BJ (cell line): ENCODE results near the gene SLC6A1. TPM values are rescaled to one million over a fixed set of nuclear protein-coding genes. Genes with fewer than 3 reads are reported as not detected.

Source experiments
- CTCF ChIA-PET: fragments of 350-600 bp; formaldehyde crosslinking; extraction: SDS; loops from one replicate; lab custom pipeline; 2021; ENCODE audit warnings: antibody characterized with exemption, inconsistent platforms; lab: Yijun Ruan, JAX
- POLR2A ChIA-PET: fragments of 300-600 bp; sonication (Branson Sonifier 250); formaldehyde crosslinking; extraction: SDS; loops from one replicate; lab custom pipeline; 2021; ENCODE audit warnings: antibody characterized with exemption; lab: Charles Lee
- DNase-seq: peaks from one replicate; pipeline ENCODE4 v3.0.0-alpha.2; 2011; ENCODE audit warnings: low read depth
- H3K27me3 ChIP-seq: 2 replicates; pipeline ENCODE4 v1.6.0; 2011; ENCODE audit warnings: low read length; ENCODE audit not compliant: control insufficient read depth, insufficient read depth
- H3K36me3 ChIP-seq: 2 replicates; pipeline ENCODE4 v1.5.1; 2011; ENCODE audit warnings: low read length; ENCODE audit not compliant: control insufficient read depth, insufficient read depth
- H3K4me3 ChIP-seq: 2 replicates; pipeline ENCODE4 v1.5.1; 2011; ENCODE audit warnings: low read depth, mild to moderate bottlenecking, control low read depth, low read length
- CTCF ChIP-seq: IDR thresholded peaks from 2 replicates; pipeline ENCODE4 v1.5.1; 2011; ENCODE audit warnings: low read depth, mild to moderate bottlenecking, control low read depth, inconsistent platforms, low read length, moderate library complexity; ENCODE audit not compliant: insufficient read depth
- polyA plus RNA-seq: library from polyadenylated mRNA; depleted of rRNA; stranded (reverse); fragments of >200 nt; gene quantifications from 2 replicates; pipeline ENCODE4 v1.2.3, GENCODE V29; 2011

The SLC6A1 gene
- polyA plus RNA-seq, 1 experiment, result not detected

DNA sequence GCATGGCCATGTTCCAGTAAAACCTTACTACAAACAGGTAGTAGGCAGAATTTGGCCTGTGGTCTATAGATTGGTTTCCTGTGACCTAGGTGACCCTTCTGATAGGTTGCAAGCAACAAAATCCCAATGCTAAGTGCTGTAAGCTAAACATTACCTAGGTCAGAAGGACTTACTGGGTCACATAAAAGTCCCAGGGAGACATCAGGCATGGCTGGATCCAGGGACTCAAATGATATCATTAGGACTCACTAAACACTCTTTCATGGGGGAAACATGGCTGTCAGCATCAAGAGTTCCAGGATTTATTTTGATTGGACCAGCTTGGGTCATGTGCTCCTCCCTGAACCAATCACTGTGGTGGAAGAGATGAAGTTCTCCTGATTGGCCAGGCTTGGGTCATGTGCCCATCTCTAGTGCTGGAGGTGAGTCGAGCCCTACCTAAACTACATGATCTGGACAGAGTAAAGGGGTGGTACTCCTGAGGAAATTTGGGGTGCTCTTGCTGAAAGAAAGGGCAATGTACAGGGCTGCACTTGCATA, 16.8 kb upstream of the SLC6A1 start:
- Histone ChIP-seq H3K36me3 (no peaks in the 10 kb centered on the region), H3K4me3 (no peak overlapping the region), H3K27me3 (no peaks in the 10 kb centered on the region)
- ChIA-PET CTCF (no interaction called here), POLR2A (no interaction called here)
- no peak for DNase-seq
- TF ChIP-seq CTCF, result no peak

DNA sequence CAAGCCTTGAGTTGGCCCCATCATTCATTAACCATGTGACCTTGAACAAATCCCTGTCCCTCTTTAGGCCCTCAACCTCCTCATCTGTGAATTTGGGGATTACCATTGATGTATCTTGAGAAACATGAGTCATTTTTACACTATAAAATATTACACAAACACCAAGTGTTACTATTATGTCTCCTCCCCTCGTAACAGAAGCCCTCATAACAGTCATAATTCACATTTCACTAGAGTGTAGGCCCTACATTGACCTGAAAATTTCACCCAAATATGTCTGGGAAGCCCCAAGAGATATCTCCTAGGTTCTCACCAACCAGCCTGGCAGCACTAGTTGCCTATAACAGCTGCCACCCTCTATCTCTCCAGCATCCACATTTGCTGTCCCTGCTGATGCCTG, 15.8 kb upstream of the SLC6A1 start:
- no peak for TF ChIP-seq CTCF
- CTCF ChIA-PET, result no interaction called here

DNA sequence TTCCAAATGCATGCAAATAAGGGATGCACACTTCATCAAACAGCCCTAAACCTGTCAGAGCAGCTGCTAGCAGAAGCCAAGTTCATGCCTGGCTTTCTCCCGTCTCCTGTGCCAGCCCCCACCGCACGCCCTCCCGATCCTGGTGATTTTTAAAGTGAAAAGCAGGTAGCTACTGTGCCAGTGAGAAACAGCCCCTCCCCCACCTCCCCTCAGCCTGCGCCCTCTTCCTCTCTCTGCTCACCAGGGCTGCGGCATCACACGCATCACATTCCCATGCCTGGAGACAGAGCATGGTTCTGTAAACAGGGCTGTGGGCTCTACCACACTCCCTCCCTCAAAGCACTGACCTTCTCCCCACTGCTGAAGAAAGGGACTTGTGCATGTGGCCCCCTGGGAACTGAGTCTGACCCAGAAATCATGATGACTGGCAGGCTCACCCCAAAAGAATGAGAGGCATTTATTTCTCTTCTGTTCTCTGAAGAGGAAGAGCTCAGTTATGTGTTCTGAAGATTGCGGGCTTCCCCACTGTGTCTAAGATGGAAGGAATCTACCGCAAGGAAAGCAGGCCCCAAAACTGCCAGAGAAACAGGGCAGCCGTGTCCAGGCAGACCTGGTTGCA, 14.5 kb upstream of the SLC6A1 start:
- POLR2A ChIA-PET, result no interaction called here

More for the DNA sequence above, 15.8 kb upstream of the SLC6A1 start:
- DNase-seq, result no peak
- H3K27me3 ChIP-seq, result peaks cover 1% of the 10 kb centered on the region; the same call in 1 of the 2 replicates
- H3K36me3 ChIP-seq, result no peaks in the 10 kb centered on the region
- H3K4me3 ChIP-seq, result no peak overlapping the region
- POLR2A ChIA-PET, result no interaction called here

DNA sequence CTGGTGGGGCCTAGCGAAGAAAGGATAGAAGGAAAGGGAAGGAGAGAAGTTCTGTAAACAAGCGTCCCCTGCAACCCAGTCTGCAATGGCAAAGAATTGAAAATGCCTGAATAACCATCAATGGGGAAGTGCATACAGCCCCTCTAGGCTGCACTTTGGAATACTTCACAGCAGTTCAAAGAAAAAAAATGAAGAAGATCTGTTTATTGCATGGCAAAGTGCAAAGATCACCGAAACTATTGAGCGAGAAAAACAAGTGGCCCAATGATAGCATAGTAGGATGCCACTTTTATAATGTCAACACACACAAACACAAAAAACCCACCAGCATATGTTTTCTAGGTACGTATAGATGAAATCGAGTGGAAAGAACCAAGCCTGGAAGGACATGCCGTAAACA, 13.6 kb upstream of the SLC6A1 start:
- no peak for DNase-seq
- Histone ChIP-seq H3K27me3 (peaks cover 3% of the 10 kb centered on the region; the same call in 1 of the 2 replicates), H3K4me3 (no peak overlapping the region), H3K36me3 (no peaks in the 10 kb centered on the region)
- TF ChIP-seq CTCF, result no peak
- ChIA-PET CTCF (no interaction called here), POLR2A (no interaction called here)

More for the DNA sequence above, 14.5 kb upstream of the SLC6A1 start:
- TF ChIP-seq CTCF, result no peak
- CTCF ChIA-PET, result no interaction called here
- Histone ChIP-seq H3K27me3 (peaks cover 3% of the 10 kb centered on the region; the same call in 1 of the 2 replicates), H3K4me3 (no peak overlapping the region), H3K36me3 (no peaks in the 10 kb centered on the region)
- no peak for DNase-seq

GRCh38 chr3:10980312-10980711, 12.2 kb upstream of the SLC6A1 start:
- Histone ChIP-seq H3K27me3 (peaks cover 3% of the 10 kb centered on the region; the same call in 1 of the 2 replicates), H3K36me3 (no peaks in the 10 kb centered on the region), H3K4me3 (no peak overlapping the region)
- CTCF ChIA-PET, result interaction anchor here (2.9 kb wide), 1 partner anchor 34 kb away, joined by 13 read pairs; no protein-coding TSS in a partner anchor
- TF ChIP-seq CTCF, result no peak
- POLR2A ChIA-PET, result no interaction called here
- DNase-seq, result no peak
